ENCODE measurements around the gene FLT4. TPM values are rescaled to one million over a fixed set of nuclear protein-coding genes. Genes with fewer than 3 reads are reported as not detected.

Gene FLT4
- 0.18 TPM in 1 of 2 replicates, not detected in the other for total RNA-seq

GRCh38 chr5:180649297-180650039, at the start of gene FLT4:
FLT4 (minus strand) TSS chr5:180649600; CDS start chr5:180649545, 55 bp downstream.

GRCh38 chr5:180591311-180591887, 58.0 kb downstream of the FLT4 start, which contains the start of gene SCGB3A1:
SCGB3A1 (minus strand) TSS chr5:180591499; CDS start chr5:180591462, 37 bp downstream.

Other genes with a start within 250 kb of the FLT4 start
- gene CNOT6, start 155.2 kb downstream of the FLT4 start, total RNA-seq: 5.8 and 6.0 TPM in 2 replicates
- gene SCGB3A1, start 58.1 kb downstream of the FLT4 start, total RNA-seq: not detected in 2 replicates
- gene OR2Y1, start 90.5 kb upstream of the FLT4 start, total RNA-seq: not detected in 2 replicates
- gene MGAT1, start 153.2 kb upstream of the FLT4 start, total RNA-seq: 153 and 161 TPM in 2 replicates
- gene ZFP62, start 211.7 kb upstream of the FLT4 start, total RNA-seq: 2.9 and 6.9 TPM in 2 replicates
- gene BTNL8, start 249.6 kb upstream of the FLT4 start, total RNA-seq: not detected in 2 replicates